B cell (primary cell): ENCODE results near the gene KRT80.
"Not testable (repeated sequence)": the region's sequence is repeated elsewhere in the genome, so short reads cannot be mapped to it uniquely, and the experiment has no call there.

ENCODE experiments used
- CTCF ChIP-seq: fragments of 200-600 bp; IDR thresholded peaks from one replicate; pipeline ENCODE4 v1.8.0; 2022; ENCODE audit warnings: antibody characterized with exemption, mild to moderate bottlenecking
- EZH2 ChIP-seq: IDR thresholded peaks from 2 replicates; pipeline ENCODE4 v1.6.1; 2012; ENCODE audit warnings: borderline replicate concordance, low read depth, mild to moderate bottlenecking, moderate library complexity, low read length; ENCODE audit not compliant: insufficient read depth, poor library complexity, severe bottlenecking

GRCh38 chr12:52240247-52240646 is 48.4 kb upstream of the KRT80 start:
- not testable (repeated sequence) for TF ChIP-seq EZH2, CTCF
